GM19099 (cell line): ENCODE measurements around the gene SCYGR2.

ENCODE experiments used
- POLR2A ChIP-seq: IDR thresholded peaks from 3 replicates; pipeline ENCODE4 v1.6.1; 2011; ENCODE audit warnings: low read depth; ENCODE audit not compliant: insufficient read length; ENCODE audit errors: extremely low read depth

SCYGR2 gene

DNA sequence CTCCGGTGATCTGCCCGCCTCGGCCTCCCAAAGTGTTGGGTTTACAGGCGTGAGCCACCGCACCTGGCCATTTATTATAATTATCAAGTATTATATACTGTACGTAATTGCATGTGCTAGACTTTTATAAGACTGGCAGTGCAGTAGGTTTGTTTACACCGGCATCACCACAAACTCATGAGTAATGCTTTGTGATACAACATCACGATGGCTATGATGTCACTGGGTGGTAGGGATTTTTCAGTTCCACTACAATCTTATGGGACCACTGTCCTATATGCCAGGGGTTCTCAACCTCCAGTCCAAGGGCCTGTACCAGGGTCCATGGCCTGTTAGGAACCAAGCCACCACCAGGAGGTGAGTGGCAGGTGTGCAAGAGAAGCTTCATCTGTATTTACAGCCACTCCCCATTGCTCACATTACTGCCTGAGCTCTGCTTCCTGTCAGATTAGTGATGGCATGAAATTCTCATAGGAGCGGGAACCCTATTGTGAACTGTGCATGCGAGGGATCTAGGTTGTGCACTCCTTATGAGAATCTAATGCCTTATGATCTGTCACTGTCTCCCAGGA lies 28.0 kb downstream of the SCYGR2 start:
- no peak for TF ChIP-seq POLR2A

DNA sequence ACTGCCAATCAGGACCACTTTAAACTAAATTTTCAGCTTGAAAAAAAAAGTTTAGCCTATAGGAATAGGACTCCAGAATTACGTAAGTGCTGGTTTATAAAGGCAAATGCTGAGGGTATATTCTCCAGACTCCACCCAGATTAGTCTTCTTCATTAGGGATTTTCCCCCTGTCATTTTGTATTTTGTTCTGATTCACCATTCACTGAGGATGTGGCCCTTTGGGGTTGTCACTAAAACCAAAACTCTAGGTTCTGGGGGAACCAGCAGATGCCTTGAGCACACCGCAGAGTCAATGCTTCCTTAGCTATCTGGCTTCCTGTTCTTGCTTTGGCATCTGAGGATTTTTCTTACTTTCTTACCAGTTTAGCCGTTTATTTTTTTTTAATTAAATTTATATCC lies 29.1 kb downstream of the SCYGR2 start:
- no peak for TF ChIP-seq POLR2A

DNA sequence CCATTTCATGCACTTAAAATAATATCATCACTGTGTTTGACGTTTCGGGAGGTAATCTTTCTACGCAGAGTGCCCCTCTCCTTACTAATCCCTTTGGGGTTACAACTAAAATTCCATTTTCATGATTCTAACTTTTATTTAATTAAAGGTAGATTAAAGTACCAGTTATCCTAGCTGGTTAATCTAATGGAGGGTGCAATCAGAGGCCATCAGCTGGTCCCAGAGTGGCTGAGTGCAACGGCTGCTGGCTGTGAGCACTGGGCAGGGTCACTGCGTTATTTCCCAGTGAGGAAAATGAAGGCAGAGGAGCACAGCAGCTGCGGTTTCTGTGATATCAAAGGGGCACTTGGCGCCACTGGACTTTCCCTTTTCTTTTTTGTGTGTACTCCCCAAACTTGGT lies 30.7 kb downstream of the SCYGR2 start:
- no peak for TF ChIP-seq POLR2A

DNA sequence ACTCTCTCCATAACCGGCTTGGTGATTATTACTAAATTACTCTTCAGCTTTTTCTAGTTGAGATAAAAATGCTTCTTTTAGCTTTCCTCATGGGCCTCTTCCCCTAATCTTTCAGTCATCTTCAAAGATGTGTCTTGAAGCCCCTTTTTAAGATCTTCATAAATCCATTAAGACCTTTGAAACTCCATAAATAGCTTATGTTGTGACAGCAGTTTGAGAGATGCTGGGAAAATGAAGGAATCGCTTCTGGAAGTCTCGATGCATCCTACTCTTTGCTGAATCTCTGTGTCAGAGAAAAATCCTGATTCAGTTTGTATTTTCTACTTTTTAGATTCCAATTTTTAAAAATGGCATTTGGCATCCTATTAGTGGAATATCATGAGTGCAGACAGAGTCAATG lies 31.6 kb downstream of the SCYGR2 start:
- no peak for TF ChIP-seq POLR2A

DNA sequence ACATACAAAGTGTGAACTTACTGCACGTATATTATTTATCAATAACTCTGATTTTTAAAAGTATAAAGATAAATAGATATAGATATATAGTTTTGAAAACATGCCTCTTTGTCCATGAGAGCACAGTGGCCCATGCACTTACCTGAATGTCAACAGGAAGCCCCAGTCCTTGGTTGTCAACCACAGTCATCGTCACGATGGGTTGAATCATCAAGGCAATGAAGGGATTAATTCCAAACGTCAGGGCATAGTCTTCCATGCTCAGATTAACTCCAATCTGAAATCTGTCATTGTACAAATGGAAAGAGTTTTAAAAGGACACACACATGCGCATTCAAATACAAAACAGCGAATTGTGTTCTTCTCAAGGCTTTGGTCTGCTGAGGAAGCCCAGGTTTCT lies 34.1 kb downstream of the SCYGR2 start:
- TF ChIP-seq POLR2A = no peak

DNA sequence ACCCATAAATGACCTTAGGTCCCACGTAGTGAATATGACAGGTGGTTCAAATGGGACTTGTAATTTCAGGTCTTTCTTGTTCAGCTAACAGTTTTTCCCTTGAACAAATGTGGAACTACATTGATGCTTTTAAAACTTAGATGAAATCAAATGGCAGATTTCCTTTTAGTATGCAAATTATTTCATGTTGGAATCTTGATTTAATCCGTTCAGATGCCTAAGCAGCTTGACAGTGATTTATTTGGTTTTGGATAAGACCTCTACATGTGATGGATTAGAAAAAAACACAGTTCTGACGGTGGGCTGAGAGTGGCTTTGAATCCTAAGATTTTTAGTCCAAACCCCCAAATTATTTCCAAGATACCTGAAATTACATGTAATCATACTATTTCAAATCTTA lies 35.5 kb downstream of the SCYGR2 start:
- TF ChIP-seq POLR2A = no peak

DNA sequence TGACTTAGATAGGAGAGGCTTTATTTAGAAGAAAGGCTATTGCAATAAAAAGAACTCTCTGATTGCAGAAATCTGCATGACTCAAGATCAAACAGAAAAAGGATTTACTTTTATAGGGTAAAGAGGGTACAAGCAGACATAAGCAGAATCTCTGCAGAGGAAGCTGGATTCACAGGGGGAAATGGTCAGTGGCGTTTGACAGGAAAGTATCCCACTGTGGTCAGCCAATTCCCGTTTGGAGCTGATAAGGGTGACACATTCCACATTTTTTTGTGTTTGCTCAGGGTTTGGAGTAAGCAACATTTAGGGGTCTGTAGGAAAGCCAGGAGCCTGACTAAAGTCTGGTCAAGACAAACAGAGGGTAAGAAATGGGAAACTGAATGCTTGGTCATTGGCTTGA lies 44.0 kb downstream of the SCYGR2 start:
- TF ChIP-seq POLR2A = no peak

DNA sequence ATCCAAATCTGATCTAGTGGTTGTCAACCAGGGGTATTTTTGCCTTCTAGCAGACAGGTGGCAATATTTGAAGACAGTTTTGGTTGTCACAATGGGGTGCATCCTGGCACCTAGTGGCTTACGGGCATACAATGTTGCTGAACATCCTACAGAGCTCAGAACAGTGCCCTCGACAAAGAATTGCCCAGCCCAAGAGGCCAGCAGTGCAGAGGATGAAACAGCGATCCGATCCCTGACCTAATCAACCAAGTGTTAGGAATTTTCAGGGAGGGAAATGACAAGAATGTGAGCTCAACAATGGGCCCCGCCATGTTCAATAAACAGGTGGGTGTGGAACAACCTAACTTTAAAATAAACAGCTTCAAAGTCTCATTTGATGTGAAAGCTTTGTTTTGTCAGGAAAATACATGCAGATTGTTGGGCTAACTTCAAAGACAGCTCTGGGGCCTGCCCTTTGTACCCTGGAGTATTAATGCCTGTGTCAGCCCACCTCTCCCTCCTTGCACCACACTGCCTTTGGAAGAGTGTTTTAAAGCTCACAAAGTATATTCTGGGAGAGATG lies 45.4 kb downstream of the SCYGR2 start:
- no peak for TF ChIP-seq POLR2A
